ENCODE data around the gene CDK18. TPM values are rescaled to one million over a fixed set of nuclear protein-coding genes. Genes with fewer than 3 reads are reported as not detected.

The CDK18 gene
- total RNA-seq, 1 donor from 2014 or later = not detected

- no peak for DNase-seq (ENCODE audit: low read depth, low spot score)
These were observed 18.9 kb downstream of the CDK18 start for GRCh38 chr1:205523261-205523890.

DNA sequence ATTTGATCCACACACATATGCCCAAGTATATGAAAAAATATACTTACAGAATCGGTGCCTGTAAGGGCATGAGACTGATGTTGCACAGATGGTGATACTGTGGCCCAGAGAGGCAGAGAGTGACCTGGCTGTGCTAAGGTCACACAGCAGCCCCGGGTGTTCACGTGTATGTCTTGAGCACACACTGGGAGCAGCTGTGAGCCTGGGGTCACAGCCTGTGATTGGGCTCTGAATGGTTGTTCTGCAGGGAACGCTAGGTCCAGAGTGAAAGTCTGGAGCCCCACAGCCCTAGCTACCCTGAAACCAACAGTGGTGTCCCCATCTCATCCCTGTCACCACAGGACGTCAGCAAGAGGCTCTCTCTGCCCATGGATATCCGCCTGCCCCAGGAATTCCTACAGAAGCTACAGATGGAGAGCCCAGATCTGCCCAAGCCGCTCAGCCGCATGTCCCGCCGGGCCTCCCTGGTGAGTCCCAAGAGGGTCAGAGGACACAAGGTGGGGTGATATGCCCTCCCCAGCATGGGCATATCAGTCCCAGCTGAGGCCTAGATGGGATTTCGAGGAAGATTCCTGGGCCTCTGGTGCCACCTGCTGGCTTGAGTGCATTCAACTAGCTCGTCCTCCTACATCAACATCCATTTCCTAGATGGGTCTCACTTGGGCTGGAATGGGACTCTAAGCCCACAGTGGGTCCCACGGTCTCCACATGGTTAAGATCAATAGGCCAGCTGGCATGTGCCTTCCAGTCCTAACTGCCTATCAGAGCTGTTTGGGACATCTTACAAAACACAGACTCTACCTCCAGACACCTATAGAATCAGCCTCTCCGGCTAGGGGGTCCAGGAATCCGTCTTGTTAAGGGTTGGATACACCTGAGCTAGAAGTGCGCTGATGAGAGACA is 19.7 kb downstream of the CDK18 start:
- DNase-seq (ENCODE audit: low read depth, low spot score) = no peak

DNA sequence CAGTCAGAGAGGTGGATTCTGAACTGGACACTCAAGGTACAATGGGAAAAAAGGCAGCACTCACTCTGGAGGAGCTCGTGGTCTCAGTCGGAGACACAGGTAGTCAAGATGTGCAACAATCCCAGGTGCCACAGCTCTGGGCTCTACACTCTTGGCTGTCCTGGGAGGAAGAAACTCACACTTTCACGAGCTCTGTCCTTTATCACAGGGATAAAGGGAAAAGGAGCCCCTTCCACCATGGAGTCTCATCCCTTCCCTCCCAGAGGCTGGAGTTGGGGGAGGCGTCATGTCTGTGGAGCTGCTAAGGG is 20.3 kb downstream of the CDK18 start:
- DNase-seq (ENCODE audit: low read depth, low spot score) = no peak

- DNase-seq (ENCODE audit: low read depth, low spot score) = no peak
These were observed 21.2 kb downstream of the CDK18 start for GRCh38 chr1:205525495-205526285.

GRCh38 chr1:205526431-205526830 is 22.0 kb downstream of the CDK18 start:
- no peak for DNase-seq (ENCODE audit: low read depth, low spot score)

DNA sequence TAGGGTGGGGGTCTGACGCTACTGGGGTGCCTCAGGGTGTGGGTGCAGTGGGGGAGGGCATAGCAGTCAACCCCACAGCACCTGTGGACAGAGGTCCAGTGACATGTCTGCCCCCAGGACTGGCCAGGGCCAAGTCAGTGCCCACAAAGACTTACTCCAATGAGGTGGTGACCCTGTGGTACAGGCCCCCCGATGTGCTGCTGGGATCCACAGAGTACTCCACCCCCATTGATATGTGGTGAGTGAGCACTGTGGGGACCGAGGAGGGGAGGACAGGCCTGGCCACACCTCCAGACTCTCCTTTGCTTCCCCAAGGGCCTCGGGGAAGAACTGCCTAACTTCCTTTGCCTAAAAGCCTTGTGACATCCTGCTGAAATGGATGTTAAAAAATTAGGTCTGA is 23.5 kb downstream of the CDK18 start:
- no peak for DNase-seq (ENCODE audit: low read depth, low spot score)

DNA sequence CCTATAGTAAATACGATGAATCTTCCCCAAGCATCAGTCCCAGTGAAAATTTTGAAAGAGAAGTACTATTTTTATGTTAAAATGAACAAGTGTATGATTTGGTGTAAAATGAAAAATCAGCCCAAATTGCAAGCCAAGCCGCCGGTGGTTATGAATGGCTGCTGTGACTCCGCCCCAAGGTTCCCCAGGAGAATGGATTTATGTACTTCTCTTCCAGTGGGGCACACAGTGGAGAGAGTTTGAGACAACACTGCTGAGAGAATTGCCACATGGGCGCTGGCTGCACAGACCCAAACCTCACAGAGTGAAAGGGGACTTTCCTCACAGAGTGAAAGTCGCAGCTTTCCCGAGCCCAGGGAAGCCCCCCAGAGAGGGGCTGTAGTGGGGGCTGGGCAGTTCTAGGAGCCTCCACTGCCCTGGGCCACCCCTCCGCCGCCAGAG is 24.0 kb downstream of the CDK18 start:
- no peak for DNase-seq (ENCODE audit: low read depth, low spot score)

GRCh38 chr1:205528887-205529825 is 24.7 kb downstream of the CDK18 start:
- no peak for DNase-seq (ENCODE audit: low read depth, low spot score)

- no peak for DNase-seq (ENCODE audit: low read depth, low spot score)
These were observed 25.6 kb downstream of the CDK18 start for GRCh38 chr1:205530116-205530515.

DNA sequence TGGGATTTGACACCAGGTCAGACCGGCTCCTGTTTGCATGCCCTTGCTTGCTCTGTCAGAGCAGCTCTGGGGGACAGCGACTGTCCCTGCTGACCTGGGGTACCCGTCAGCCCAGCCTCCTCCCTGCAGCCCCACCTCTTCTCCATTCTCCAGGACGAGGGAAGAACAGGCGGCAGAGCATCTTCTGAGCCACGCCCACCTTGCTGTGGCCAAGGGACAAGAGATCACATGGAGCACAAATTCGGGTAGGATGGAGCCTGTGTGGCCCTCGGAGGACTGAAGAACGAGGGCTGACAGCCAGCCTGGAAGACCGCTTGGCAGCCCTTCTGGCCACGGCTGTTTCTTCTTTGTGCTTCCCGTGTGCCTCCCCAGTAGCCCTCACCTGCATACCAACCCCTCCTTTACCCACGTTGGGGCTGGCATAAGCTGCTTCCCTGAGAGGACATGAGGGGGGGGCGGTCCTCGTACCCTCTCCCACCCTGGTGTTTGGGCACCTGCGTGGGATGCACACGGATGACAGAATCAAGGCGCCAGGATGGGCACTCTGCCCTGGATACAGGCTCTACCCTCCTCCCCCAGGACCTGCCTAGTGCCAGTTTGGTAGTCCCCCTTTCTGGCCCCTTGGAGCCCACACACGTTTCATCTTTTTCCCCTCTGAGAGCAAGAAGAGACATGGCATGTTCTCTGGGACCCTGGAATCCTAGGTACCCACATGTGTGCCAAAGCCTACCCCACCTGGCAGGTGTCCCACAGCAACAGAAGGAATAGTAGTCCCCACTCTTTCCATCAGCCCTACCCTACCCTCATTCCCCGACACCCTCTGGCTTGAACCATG is 26.9 kb downstream of the CDK18 start:
- DNase-seq (ENCODE audit: low read depth, low spot score) = no peak

DNA sequence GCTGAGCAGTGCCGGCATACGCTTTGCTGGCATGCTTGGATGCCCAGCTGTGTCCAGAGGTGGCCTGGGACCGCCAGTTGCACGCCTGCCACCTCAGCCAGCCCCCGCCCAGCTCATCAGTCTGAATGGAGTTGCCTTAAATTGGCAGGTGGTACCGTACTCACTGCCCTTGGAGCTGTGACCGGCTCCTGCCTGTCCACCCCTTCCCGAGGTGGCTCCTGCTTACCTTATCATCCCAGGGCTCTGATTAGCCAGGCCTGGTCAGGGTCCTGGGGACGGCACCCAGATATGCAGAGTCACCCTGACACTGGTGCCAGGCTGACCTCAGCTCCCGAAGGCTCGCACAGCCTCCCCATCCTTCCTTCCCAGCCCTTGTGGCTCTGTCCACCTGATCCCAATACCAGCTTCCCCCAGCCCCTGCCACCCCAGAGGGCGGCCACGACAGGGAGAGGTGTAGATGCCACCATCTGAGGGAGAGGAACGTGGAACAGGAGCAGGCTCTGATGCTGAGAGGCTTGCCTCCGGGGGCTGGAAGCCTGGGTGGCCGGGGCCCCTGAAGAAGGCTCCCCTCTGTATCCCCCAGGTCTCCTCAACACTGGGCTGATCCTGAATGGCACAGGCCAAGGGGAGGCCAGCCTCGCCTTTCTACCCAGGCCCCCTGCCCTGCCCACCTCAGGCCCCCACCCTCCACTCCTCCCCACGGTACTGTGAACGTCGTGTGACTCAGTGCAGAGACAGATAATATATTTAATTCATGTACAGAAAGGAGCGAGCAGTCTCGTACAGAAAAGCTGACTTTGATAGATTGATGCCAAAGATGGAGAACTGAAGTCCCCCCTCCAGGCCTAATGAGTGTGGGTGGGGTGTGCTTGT is 27.8 kb downstream of the CDK18 start:
- no peak for DNase-seq (ENCODE audit: low read depth, low spot score)

GRCh38 chr1:205532996-205533735 is 28.7 kb downstream of the CDK18 start:
- no peak for DNase-seq (ENCODE audit: low read depth, low spot score)

- no peak for DNase-seq (ENCODE audit: low read depth, low spot score)
These were observed 29.4 kb downstream of the CDK18 start for GRCh38 chr1:205533748-205534443.

- DNase-seq (ENCODE audit: low read depth, low spot score) = no peak
These were observed 30.0 kb downstream of the CDK18 start for GRCh38 chr1:205534444-205534985.

- no peak for DNase-seq (ENCODE audit: low read depth, low spot score)
These were observed 30.6 kb downstream of the CDK18 start for GRCh38 chr1:205535096-205535495.

GRCh38 chr1:205535866-205536758 is 31.6 kb downstream of the CDK18 start:
- DNase-seq (ENCODE audit: low read depth, low spot score) = no peak

All from pulmonary artery endothelial cell (primary cell).